Body of pancreas (tissue), 4 donors: ENCODE data around the gene RIPOR1. TPM values are rescaled to one million over a fixed set of nuclear protein-coding genes. Genes with fewer than 3 reads are reported as not detected.
"Not testable (repeated sequence)": the region's sequence is repeated elsewhere in the genome, so short reads cannot be mapped to it uniquely, and the experiment has no call there.

Experiments
- ATAC-seq: fragments of 150-250 bp; one replicate; pipeline ENCODE4 v1.9.1; 2016
- DNase-seq, 4 donors: peaks; one replicate each; pipeline ENCODE4 v3.0.0-alpha.2; 2019
- H3K27ac ChIP-seq, 4 donors: fragments of 200-600 bp; sonication (generic); 1 replicate in 3 of 4; 2 replicates in 1 of 4; pipeline versions ENCODE4 v1.5.1 to v1.6.1; 2016 to 2019; ENCODE audit warnings: mild to moderate bottlenecking in 1 of 4, mixed read lengths in 1 of 4, moderate library complexity in 1 of 4
- H3K27me3 ChIP-seq, 2 donors: fragments of 200-600 bp; sonication (generic); one replicate each; pipeline ENCODE4 v1.6.0; 2016; ENCODE audit warnings: mild to moderate bottlenecking in 1 of 2
- H3K36me3 ChIP-seq, 2 donors: fragments of 200-600 bp; sonication (generic); replicated peaks in 1 of 2; 2 replicates each; pipeline ENCODE4 v1.5.1; 2016; ENCODE audit warnings: low read depth in 2 of 2; ENCODE audit not compliant: insufficient read depth in 1 of 2
- H3K4me1 ChIP-seq: fragments of 200-600 bp; sonication (generic); one replicate; pipeline ENCODE4 v1.6.0; 2016
- H3K4me3 ChIP-seq, 2 donors: fragments of 200-600 bp; sonication (generic); 1 replicate in 1 of 2; 2 replicates in 1 of 2; pipeline ENCODE4 v1.5.1; 2016 to 2019
- H3K9me3 ChIP-seq, 3 donors: fragments of 200-600 bp; sonication (generic); 1 replicate in 2 of 3; 2 replicates in 1 of 3; pipeline ENCODE4 v1.5.1; 2016
- POLR2A ChIP-seq, 3 donors: fragments of 450-650 bp; IDR thresholded peaks; one replicate each; pipeline ENCODE4 v1.6.1; 2016; ENCODE audit warnings: antibody characterized with exemption in 3 of 3, mild to moderate bottlenecking in 2 of 3
- WGBS, 2 donors: methylation state at CpG; one replicate each; pipeline ENCODE4 v1.1.5; 2017; 5-methylcytosine and 5-hydroxymethylcytosine counted together
- intact Hi-C: fragments of 100-400 bp; cut with DNase I; formaldehyde crosslinking; loops from one replicate; pipeline ENCODE4 v1.15.1; 2023
- total RNA-seq, 2 donors: library from RNA; depleted of rRNA; stranded (reverse); fragments of >200 nt; gene quantifications; one replicate each; pipeline ENCODE4 v1.1.0, GENCODE V29; 2016
- TF ChIP-seq, protein P1 (sequence below), 7 experiments: fragments of 450-650 bp in 4 of 7; fragments of 200-600 bp in 3 of 7; sonication (generic) in 3 of 7; IDR thresholded peaks; one replicate each; pipeline ENCODE4 v1.5.1; 2016 to 2019; ENCODE audit warnings: antibody characterized with exemption in 7 of 7

The RIPOR1 gene
- total RNA-seq, 2 donors from 2014 or later: 37.9 to 62.6 TPM

- peaks cover 50% of the 10 kb centered on the region for H3K4me1 ChIP-seq
- H3K36me3 ChIP-seq: no peaks in the 10 kb centered on the region
- DNase-seq (no peak), ATAC-seq (no peak)
- no peaks in the 10 kb centered on the region for H3K27me3 ChIP-seq
- WGBS, 2 donors: 75 to 88% methylated on average over 25 of the region's 25 CpGs
- H3K4me3 ChIP-seq: no peak overlapping the region
- TF ChIP-seq, protein P1, sequence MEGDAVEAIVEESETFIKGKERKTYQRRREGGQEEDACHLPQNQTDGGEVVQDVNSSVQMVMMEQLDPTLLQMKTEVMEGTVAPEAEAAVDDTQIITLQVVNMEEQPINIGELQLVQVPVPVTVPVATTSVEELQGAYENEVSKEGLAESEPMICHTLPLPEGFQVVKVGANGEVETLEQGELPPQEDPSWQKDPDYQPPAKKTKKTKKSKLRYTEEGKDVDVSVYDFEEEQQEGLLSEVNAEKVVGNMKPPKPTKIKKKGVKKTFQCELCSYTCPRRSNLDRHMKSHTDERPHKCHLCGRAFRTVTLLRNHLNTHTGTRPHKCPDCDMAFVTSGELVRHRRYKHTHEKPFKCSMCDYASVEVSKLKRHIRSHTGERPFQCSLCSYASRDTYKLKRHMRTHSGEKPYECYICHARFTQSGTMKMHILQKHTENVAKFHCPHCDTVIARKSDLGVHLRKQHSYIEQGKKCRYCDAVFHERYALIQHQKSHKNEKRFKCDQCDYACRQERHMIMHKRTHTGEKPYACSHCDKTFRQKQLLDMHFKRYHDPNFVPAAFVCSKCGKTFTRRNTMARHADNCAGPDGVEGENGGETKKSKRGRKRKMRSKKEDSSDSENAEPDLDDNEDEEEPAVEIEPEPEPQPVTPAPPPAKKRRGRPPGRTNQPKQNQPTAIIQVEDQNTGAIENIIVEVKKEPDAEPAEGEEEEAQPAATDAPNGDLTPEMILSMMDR (IDR thresholded peaks at IDR 0.05): no peak
- TF ChIP-seq POLR2A (IDR thresholded peaks at IDR 0.05): no peak
- H3K9me3 ChIP-seq: no peaks in the 10 kb centered on the region
- intact Hi-C loops: no loop called here
- H3K27ac ChIP-seq: peak overlapping the region in 3 of 4 donors; percentile 56 to 98 (median 93)
Measured at GRCh38 chr16:67482233-67482924, 46.2 kb upstream of the RIPOR1 start.

DNA sequence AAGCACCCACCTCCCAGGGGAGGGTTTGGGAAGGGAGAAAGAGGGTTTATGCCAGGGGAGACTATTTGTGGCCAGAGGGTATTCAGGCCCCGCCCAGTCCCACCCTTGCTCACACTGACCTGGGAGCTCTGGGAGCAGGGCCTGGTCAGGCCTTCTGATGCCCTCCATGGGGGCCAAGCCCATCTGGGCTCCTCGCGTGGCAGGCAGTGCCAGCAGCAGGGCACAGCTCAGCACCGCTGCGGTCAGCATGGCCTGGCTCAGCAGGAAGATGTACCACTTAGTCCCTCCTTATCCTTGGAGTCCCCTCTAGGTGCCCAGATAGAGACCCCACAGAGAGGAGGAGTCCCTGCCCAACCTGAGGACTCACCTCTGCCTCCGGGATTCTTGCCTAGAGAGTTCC, 45.5 kb upstream of the RIPOR1 start, which contains the start of gene AGRP:
Gene AGRP, minus strand, starts transcription at position 398 of the 400 bp plus-strand sequence. Its CDS starts 149 bp downstream, at position 249.
- TF ChIP-seq, protein P1 (IDR thresholded peaks at IDR 0.05): no peak
- TF ChIP-seq POLR2A (IDR thresholded peaks at IDR 0.05): no peak
- intact Hi-C loops: no loop called here

DNA sequence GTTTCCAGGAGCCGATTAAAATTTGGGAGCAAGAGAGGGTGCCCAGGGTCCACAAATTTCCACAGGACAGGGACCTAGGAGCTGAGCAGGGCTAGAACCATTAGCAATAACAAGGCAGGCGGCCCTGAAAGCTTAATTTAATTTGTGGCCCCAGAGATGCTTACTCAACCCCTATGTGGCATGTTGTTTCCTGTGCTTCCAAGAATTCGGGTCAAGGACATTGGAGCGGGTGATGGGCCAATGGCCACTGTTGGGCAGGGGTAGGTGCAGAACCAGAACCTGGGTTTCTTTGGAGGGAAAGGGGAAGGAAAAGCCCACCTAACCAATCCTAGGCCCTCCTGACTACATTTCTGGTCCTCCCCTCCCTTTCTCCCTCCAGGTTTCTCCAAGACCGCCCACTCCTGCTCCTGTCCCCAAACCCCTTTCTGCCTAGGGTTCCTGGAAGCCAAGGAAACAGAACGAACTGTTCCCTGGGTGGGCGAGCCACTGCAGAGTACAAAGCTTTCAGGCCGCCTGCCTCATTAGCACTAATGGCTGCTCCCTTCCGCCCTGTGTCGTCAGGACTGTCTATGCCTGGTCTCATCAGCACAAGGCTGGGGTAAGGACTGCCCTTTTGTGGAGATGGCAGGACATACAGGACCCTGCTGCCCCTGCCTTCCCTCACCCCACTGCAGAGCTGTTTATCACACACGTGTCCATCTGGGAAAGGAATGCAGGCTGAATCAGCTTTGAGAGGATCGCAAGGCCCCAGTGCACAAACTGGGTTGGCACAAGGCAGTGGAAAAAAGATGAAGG, 44.7 kb upstream of the RIPOR1 start:
- intact Hi-C loops: no loop called here
- Histone ChIP-seq H3K9me3 (no peaks in the 10 kb centered on the region), H3K27ac (no peak overlapping the region), H3K4me3 (no peak overlapping the region), H3K27me3 (no peaks in the 10 kb centered on the region), H3K4me1 (peaks cover 40% of the 10 kb centered on the region), H3K36me3 (no peaks in the 10 kb centered on the region)
- TF ChIP-seq POLR2A (IDR thresholded peaks at IDR 0.05): no peak
- TF ChIP-seq, protein P1 (IDR thresholded peaks at IDR 0.05): no peak
- DNase-seq (no peak), ATAC-seq (no peak)
- 78 to 82% methylated on average over 10 to 12 of the region's 12 CpGs for WGBS, 2 donors

More for the DNA sequence above, 45.5 kb upstream of the RIPOR1 start, which contains the start of gene AGRP:
- 83 to 91% methylated on average over 1 to 6 of the region's 6 CpGs for WGBS, 2 donors
- peaks cover 42% of the 10 kb centered on the region for H3K4me1 ChIP-seq
- no peak within 1 kb of the TSS for H3K4me3 ChIP-seq
- no peaks in the 10 kb centered on the region for H3K36me3 ChIP-seq
- H3K27me3 ChIP-seq: no peaks in the 10 kb centered on the region
- peak within 1 kb of the TSS in 3 of 4 donors; percentile 56 to 98 (median 93) for H3K27ac ChIP-seq
- no peaks in the 10 kb centered on the region for H3K9me3 ChIP-seq
- DNase-seq: no peak
- ATAC-seq: no peak

- no peak for ATAC-seq
- peaks cover 36% of the 10 kb centered on the region for H3K4me1 ChIP-seq
- no peak overlapping the region for H3K27ac ChIP-seq
- no peak for DNase-seq
- no peaks in the 10 kb centered on the region for H3K36me3 ChIP-seq
- no peak for TF ChIP-seq POLR2A (IDR thresholded peaks at IDR 0.05)
- TF ChIP-seq, protein P1 (IDR thresholded peaks at IDR 0.05): no peak
- no peaks in the 10 kb centered on the region for H3K27me3 ChIP-seq
- no peaks in the 10 kb centered on the region for H3K9me3 ChIP-seq
- H3K4me3 ChIP-seq: no peak overlapping the region
- WGBS, 2 donors: 73 to 77% methylated on average over 2 to 3 of the region's 3 CpGs
- intact Hi-C loops: no loop called here
Measured at GRCh38 chr16:67486805-67487204, 41.8 kb upstream of the RIPOR1 start.

- intact Hi-C loops, ATAC-seq, H3K27ac ChIP-seq, H3K4me3 ChIP-seq, H3K9me3 ChIP-seq, DNase-seq, H3K27me3 ChIP-seq, H3K36me3 ChIP-seq: not testable (repeated sequence)
- WGBS, 2 donors: 79 to 87% methylated on average over 4 of the region's 4 CpGs
- peaks cover 28% of the 10 kb centered on the region for H3K4me1 ChIP-seq
Measured at GRCh38 chr16:67487561-67487960, 41.1 kb upstream of the RIPOR1 start.
